ENCODE results near the gene GDNF. TPM values are rescaled to one million over a fixed set of nuclear protein-coding genes. Genes with fewer than 3 reads are reported as not detected.

GDNF gene
- total RNA-seq, 1 experiment from 2014 or later, result not detected

GRCh38 chr5:37771203-37771611 lies 68.6 kb downstream of the GDNF start:
- Histone ChIP-seq H3K27ac (ENCODE audit: low read length) (no peak overlapping the region), H3K36me3 (ENCODE audit: control insufficient read depth, insufficient read depth, low read length) (no peaks in the 10 kb centered on the region), H3K27me3 (ENCODE audit: control insufficient read depth, insufficient read depth, low read length) (no peaks in the 10 kb centered on the region), H3K9me3 (ENCODE audit: control insufficient read depth, insufficient read depth, low read depth, low read length) (no peaks in the 10 kb centered on the region), H3K4me3 (ENCODE audit: low read depth in 2 of 2, low read length in 2 of 2) (no peak overlapping the region), H3K4me1 (ENCODE audit: control insufficient read depth, insufficient read depth, low read length) (no peaks in the 10 kb centered on the region)
- 0 out of 2 replicates have a peak, but pooled peaks have one; percentile 48 for ATAC-seq
- TF ChIP-seq CTCF (IDR thresholded peaks at IDR 0.05) (no peak), SIN3A (IDR thresholded peaks at IDR 0.05; ENCODE audit: borderline replicate concordance, insufficient read depth, low read depth, low read length) (no peak), TCF7L2 (IDR thresholded peaks at IDR 0.05; ENCODE audit: low read depth, low read length) (no peak), REST (IDR thresholded peaks at IDR 0.05; ENCODE audit: insufficient read depth in 1 of 2, low read depth in 2 of 2, low read length in 1 of 2) (no peak), POLR2AphosphoS5 (IDR thresholded peaks at IDR 0.05; ENCODE audit: low read depth, low read length) (no peak)
- CTCF ChIA-PET, result no interaction called here
- BruUV-seq (replicated peaks), result no TSS peak
- no peak for DNase-seq (ENCODE audit: low read depth, low spot score)
- in situ Hi-C loops (cut with HindIII; ENCODE audit: low pct_unique_long_range_greater_than_20kb, low sequenced_read_pairs) (no loop called here), intact Hi-C loops (cut with micrococcal nuclease; ENCODE audit: unreplicated experiment) (loop anchor here (10.0 kb wide), 1 partner anchor 414 kb away; no protein-coding TSS in a partner anchor)
- POLR2A ChIA-PET, result no interaction called here

GRCh38 chr5:37770786-37771185 lies 69.1 kb downstream of the GDNF start:
- ATAC-seq, result no peak
- no TSS peak for BruUV-seq (replicated peaks)
- no peaks in the 10 kb centered on the region for H3K9me3 ChIP-seq (ENCODE audit: control insufficient read depth, insufficient read depth, low read depth, low read length)
- POLR2A ChIA-PET, result no interaction called here
- no peak overlapping the region for H3K4me3 ChIP-seq (ENCODE audit: low read depth in 2 of 2, low read length in 2 of 2)
- in situ Hi-C loops (cut with HindIII; ENCODE audit: low pct_unique_long_range_greater_than_20kb, low sequenced_read_pairs) (no loop called here), intact Hi-C loops (cut with micrococcal nuclease; ENCODE audit: unreplicated experiment) (loop anchor here (10.0 kb wide), 1 partner anchor 414 kb away; no protein-coding TSS in a partner anchor)
- DNase-seq (ENCODE audit: low read depth, low spot score), result no peak
- CTCF ChIA-PET, result no interaction called here
- no peak overlapping the region for H3K27ac ChIP-seq (ENCODE audit: low read length)
- TF ChIP-seq TCF7L2 (IDR thresholded peaks at IDR 0.05; ENCODE audit: low read depth, low read length), result no peak
- TF ChIP-seq REST (IDR thresholded peaks at IDR 0.05; ENCODE audit: insufficient read depth in 1 of 2, low read depth in 2 of 2, low read length in 1 of 2), result no peak
- TF ChIP-seq CTCF (IDR thresholded peaks at IDR 0.05), result no peak
- no peak for TF ChIP-seq POLR2AphosphoS5 (IDR thresholded peaks at IDR 0.05; ENCODE audit: low read depth, low read length)
- TF ChIP-seq SIN3A (IDR thresholded peaks at IDR 0.05; ENCODE audit: borderline replicate concordance, insufficient read depth, low read depth, low read length), result no peak
- no peaks in the 10 kb centered on the region for H3K27me3 ChIP-seq (ENCODE audit: control insufficient read depth, insufficient read depth, low read length)
- H3K4me1 ChIP-seq (ENCODE audit: control insufficient read depth, insufficient read depth, low read length), result no peaks in the 10 kb centered on the region
- no peaks in the 10 kb centered on the region for H3K36me3 ChIP-seq (ENCODE audit: control insufficient read depth, insufficient read depth, low read length)

All from Panc1 (cell line).